Measurements from ENCODE around the gene TESK1.
"Not testable (repeated sequence)": the region's sequence is repeated elsewhere in the genome, so short reads cannot be mapped to it uniquely, and the experiment has no call there.

TESK1 gene

GRCh38 chr9:35605351-35606137, 482 bp downstream of the TESK1 start:
- no peaks in the 10 kb centered on the region for H3K27me3 ChIP-seq (ENCODE audit: insufficient read depth, low read length)
- H3K27ac ChIP-seq (ENCODE audit: low read depth, low read length) = no peak overlapping the region
- H3K4me3 ChIP-seq (ENCODE audit: low read depth, low read length) = peak overlapping the region; percentile 76
- H3K79me2 ChIP-seq (ENCODE audit: control insufficient read depth, insufficient read depth, low read length, unreplicated experiment) = peaks cover 8% of the 10 kb centered on the region
- peak overlapping the region; percentile 47 for H2AFZ ChIP-seq (ENCODE audit: low read length, unreplicated experiment)
- H3K4me1 ChIP-seq (ENCODE audit: control insufficient read depth, insufficient read depth, low read length, unreplicated experiment) = peaks cover 19% of the 10 kb centered on the region
- H3K36me3 ChIP-seq (ENCODE audit: insufficient read depth, low read length) = no peaks in the 10 kb centered on the region

- H3K4me3 ChIP-seq (ENCODE audit: low read depth, low read length) = peak overlapping the region; percentile 76
- no peaks in the 10 kb centered on the region for H3K27me3 ChIP-seq (ENCODE audit: insufficient read depth, low read length)
- H2AFZ ChIP-seq (ENCODE audit: low read length, unreplicated experiment) = peak overlapping the region; percentile 47
- H3K79me2 ChIP-seq (ENCODE audit: control insufficient read depth, insufficient read depth, low read length, unreplicated experiment) = peaks cover 8% of the 10 kb centered on the region
- no peaks in the 10 kb centered on the region for H3K36me3 ChIP-seq (ENCODE audit: insufficient read depth, low read length)
- peaks cover 19% of the 10 kb centered on the region for H3K4me1 ChIP-seq (ENCODE audit: control insufficient read depth, insufficient read depth, low read length, unreplicated experiment)
- no peak overlapping the region for H3K27ac ChIP-seq (ENCODE audit: low read depth, low read length)
Measured at GRCh38 chr9:35606138-35606504, 1.1 kb downstream of the TESK1 start.

GRCh38 chr9:35606726-35607125, 1.7 kb downstream of the TESK1 start:
- Histone ChIP-seq H3K4me1 (ENCODE audit: control insufficient read depth, insufficient read depth, low read length, unreplicated experiment) (peaks cover 19% of the 10 kb centered on the region), H3K4me3 (ENCODE audit: low read depth, low read length) (peak overlapping the region; percentile 76; the same call in 1 of the 2 replicates), H3K27me3 (ENCODE audit: insufficient read depth, low read length) (no peaks in the 10 kb centered on the region), H3K27ac (ENCODE audit: low read depth, low read length) (no peak overlapping the region), H3K79me2 (ENCODE audit: control insufficient read depth, insufficient read depth, low read length, unreplicated experiment) (peaks cover 8% of the 10 kb centered on the region), H3K36me3 (ENCODE audit: insufficient read depth, low read length) (no peaks in the 10 kb centered on the region), H2AFZ (ENCODE audit: low read length, unreplicated experiment) (no peak overlapping the region)

GRCh38 chr9:35608221-35608620, 3.2 kb downstream of the TESK1 start:
- H3K4me1 ChIP-seq (ENCODE audit: control insufficient read depth, insufficient read depth, low read length, unreplicated experiment) = peaks cover 9% of the 10 kb centered on the region
- no peak overlapping the region for H3K4me3 ChIP-seq (ENCODE audit: low read depth, low read length)
- no peak overlapping the region for H2AFZ ChIP-seq (ENCODE audit: low read length, unreplicated experiment)
- H3K36me3 ChIP-seq (ENCODE audit: insufficient read depth, low read length) = no peaks in the 10 kb centered on the region
- H3K27ac ChIP-seq (ENCODE audit: low read depth, low read length) = no peak overlapping the region
- peaks cover 4% of the 10 kb centered on the region for H3K79me2 ChIP-seq (ENCODE audit: control insufficient read depth, insufficient read depth, low read length, unreplicated experiment)
- no peaks in the 10 kb centered on the region for H3K27me3 ChIP-seq (ENCODE audit: insufficient read depth, low read length)

GRCh38 chr9:35609001-35609819, 4.1 kb downstream of the TESK1 start:
- Histone ChIP-seq H3K27ac (ENCODE audit: low read depth, low read length) (no peak overlapping the region), H3K27me3 (ENCODE audit: insufficient read depth, low read length) (no peaks in the 10 kb centered on the region), H3K36me3 (ENCODE audit: insufficient read depth, low read length) (no peaks in the 10 kb centered on the region), H3K4me1 (ENCODE audit: control insufficient read depth, insufficient read depth, low read length, unreplicated experiment) (peaks cover 9% of the 10 kb centered on the region), H3K4me3 (ENCODE audit: low read depth, low read length) (no peak overlapping the region), H3K79me2 (ENCODE audit: control insufficient read depth, insufficient read depth, low read length, unreplicated experiment) (peaks cover 4% of the 10 kb centered on the region), H2AFZ (ENCODE audit: low read length, unreplicated experiment) (no peak overlapping the region)

GRCh38 chr9:35609820-35610163, 4.7 kb downstream of the TESK1 start:
- Histone ChIP-seq H3K4me3 (ENCODE audit: low read depth, low read length) (no peak overlapping the region), H3K4me1 (ENCODE audit: control insufficient read depth, insufficient read depth, low read length, unreplicated experiment) (peaks cover 9% of the 10 kb centered on the region), H3K27ac (ENCODE audit: low read depth, low read length) (no peak overlapping the region), H3K79me2 (ENCODE audit: control insufficient read depth, insufficient read depth, low read length, unreplicated experiment) (peaks cover 4% of the 10 kb centered on the region), H3K36me3 (ENCODE audit: insufficient read depth, low read length) (no peaks in the 10 kb centered on the region), H3K27me3 (ENCODE audit: insufficient read depth, low read length) (0 out of 2 replicates have a peak, but pooled peaks cover 5% of the 10 kb centered on the region), H2AFZ (ENCODE audit: low read length, unreplicated experiment) (no peak overlapping the region)

- peaks cover 4% of the 10 kb centered on the region for H3K79me2 ChIP-seq (ENCODE audit: control insufficient read depth, insufficient read depth, low read length, unreplicated experiment)
- H3K36me3 ChIP-seq (ENCODE audit: insufficient read depth, low read length) = no peaks in the 10 kb centered on the region
- no peak overlapping the region for H3K27ac ChIP-seq (ENCODE audit: low read depth, low read length)
- H3K27me3 ChIP-seq (ENCODE audit: insufficient read depth, low read length) = peaks cover 16% of the 10 kb centered on the region
- H3K4me1 ChIP-seq (ENCODE audit: control insufficient read depth, insufficient read depth, low read length, unreplicated experiment) = peaks cover 6% of the 10 kb centered on the region
- H3K4me3 ChIP-seq (ENCODE audit: low read depth, low read length) = no peak overlapping the region
- H2AFZ ChIP-seq (ENCODE audit: low read length, unreplicated experiment) = no peak overlapping the region
Measured at GRCh38 chr9:35611230-35611797, 6.3 kb downstream of the TESK1 start.

GRCh38 chr9:35612066-35612465, 7.0 kb downstream of the TESK1 start:
- H2AFZ ChIP-seq (ENCODE audit: low read length, unreplicated experiment); H3K4me1 ChIP-seq (ENCODE audit: control insufficient read depth, insufficient read depth, low read length, unreplicated experiment); H3K4me3 ChIP-seq (ENCODE audit: low read depth, low read length); H3K36me3 ChIP-seq (ENCODE audit: insufficient read depth, low read length); H3K27ac ChIP-seq (ENCODE audit: low read depth, low read length); H3K79me2 ChIP-seq (ENCODE audit: control insufficient read depth, insufficient read depth, low read length, unreplicated experiment): not testable (repeated sequence)
- H3K27me3 ChIP-seq (ENCODE audit: insufficient read depth, low read length) = peaks cover 23% of the 10 kb centered on the region

- Histone ChIP-seq H3K79me2 (ENCODE audit: control insufficient read depth, insufficient read depth, low read length, unreplicated experiment) (no peaks in the 10 kb centered on the region), H2AFZ (ENCODE audit: low read length, unreplicated experiment) (no peak overlapping the region), H3K4me3 (ENCODE audit: low read depth, low read length) (no peak overlapping the region), H3K36me3 (ENCODE audit: insufficient read depth, low read length) (no peaks in the 10 kb centered on the region), H3K27me3 (ENCODE audit: insufficient read depth, low read length) (peaks cover 31% of the 10 kb centered on the region), H3K4me1 (ENCODE audit: control insufficient read depth, insufficient read depth, low read length, unreplicated experiment) (no peaks in the 10 kb centered on the region), H3K27ac (ENCODE audit: low read depth, low read length) (no peak overlapping the region)
Measured at GRCh38 chr9:35612843-35613242, 7.8 kb downstream of the TESK1 start.

GRCh38 chr9:35615981-35616680, 11.1 kb downstream of the TESK1 start:
- H3K27ac ChIP-seq (ENCODE audit: low read depth, low read length) = no peak overlapping the region
- H3K4me3 ChIP-seq (ENCODE audit: low read depth, low read length) = no peak overlapping the region
- H3K27me3 ChIP-seq (ENCODE audit: insufficient read depth, low read length) = peaks cover 37% of the 10 kb centered on the region
- H2AFZ ChIP-seq (ENCODE audit: low read length, unreplicated experiment) = no peak overlapping the region
- H3K4me1 ChIP-seq (ENCODE audit: control insufficient read depth, insufficient read depth, low read length, unreplicated experiment) = no peaks in the 10 kb centered on the region
- H3K79me2 ChIP-seq (ENCODE audit: control insufficient read depth, insufficient read depth, low read length, unreplicated experiment) = no peaks in the 10 kb centered on the region
- no peaks in the 10 kb centered on the region for H3K36me3 ChIP-seq (ENCODE audit: insufficient read depth, low read length)
